ENCODE results near the gene ASCL4. TPM values are rescaled to one million over a fixed set of nuclear protein-coding genes. Genes with fewer than 3 reads are reported as not detected.

ASCL4 gene
- total RNA-seq, 1 donor from 2014 or later: not detected

DNA sequence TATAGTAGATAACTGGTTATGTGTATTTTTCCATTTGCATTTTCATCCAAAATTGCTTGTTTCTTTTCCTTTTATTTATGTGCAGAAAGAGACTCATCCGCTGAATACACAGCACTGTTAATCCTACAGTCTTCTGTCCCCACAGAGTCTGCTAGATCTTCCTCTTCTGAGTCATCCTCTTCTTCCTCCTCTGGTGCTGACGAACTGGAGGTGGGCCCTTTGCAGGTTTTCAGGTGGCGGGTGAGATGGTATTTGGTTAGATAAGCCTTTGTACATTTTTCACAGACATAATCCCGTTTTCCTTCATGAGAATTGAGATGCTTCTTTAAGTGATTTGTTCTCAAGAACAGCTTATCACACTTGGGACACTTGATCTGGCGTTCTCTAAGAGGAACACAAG lies 40.4 kb upstream of the ASCL4 start:
- Histone ChIP-seq H3K27me3 (no peaks in the 10 kb centered on the region), H3K27ac (no peak overlapping the region), H3K4me3 (no peak overlapping the region), H3K36me3 (peaks cover 49 to 62% of the 10 kb centered on the region in 2 donors), H3K4me1 (no peaks in the 10 kb centered on the region), H3K9me3 (no peaks in the 10 kb centered on the region)
- TF ChIP-seq, protein P1, sequence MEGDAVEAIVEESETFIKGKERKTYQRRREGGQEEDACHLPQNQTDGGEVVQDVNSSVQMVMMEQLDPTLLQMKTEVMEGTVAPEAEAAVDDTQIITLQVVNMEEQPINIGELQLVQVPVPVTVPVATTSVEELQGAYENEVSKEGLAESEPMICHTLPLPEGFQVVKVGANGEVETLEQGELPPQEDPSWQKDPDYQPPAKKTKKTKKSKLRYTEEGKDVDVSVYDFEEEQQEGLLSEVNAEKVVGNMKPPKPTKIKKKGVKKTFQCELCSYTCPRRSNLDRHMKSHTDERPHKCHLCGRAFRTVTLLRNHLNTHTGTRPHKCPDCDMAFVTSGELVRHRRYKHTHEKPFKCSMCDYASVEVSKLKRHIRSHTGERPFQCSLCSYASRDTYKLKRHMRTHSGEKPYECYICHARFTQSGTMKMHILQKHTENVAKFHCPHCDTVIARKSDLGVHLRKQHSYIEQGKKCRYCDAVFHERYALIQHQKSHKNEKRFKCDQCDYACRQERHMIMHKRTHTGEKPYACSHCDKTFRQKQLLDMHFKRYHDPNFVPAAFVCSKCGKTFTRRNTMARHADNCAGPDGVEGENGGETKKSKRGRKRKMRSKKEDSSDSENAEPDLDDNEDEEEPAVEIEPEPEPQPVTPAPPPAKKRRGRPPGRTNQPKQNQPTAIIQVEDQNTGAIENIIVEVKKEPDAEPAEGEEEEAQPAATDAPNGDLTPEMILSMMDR (IDR thresholded peaks at IDR 0.05): no peak
- DNase-seq (ENCODE audit: low spot score in 2 of 2): no peak
- intact Hi-C loops (cut with DNase I): no loop called here

DNA sequence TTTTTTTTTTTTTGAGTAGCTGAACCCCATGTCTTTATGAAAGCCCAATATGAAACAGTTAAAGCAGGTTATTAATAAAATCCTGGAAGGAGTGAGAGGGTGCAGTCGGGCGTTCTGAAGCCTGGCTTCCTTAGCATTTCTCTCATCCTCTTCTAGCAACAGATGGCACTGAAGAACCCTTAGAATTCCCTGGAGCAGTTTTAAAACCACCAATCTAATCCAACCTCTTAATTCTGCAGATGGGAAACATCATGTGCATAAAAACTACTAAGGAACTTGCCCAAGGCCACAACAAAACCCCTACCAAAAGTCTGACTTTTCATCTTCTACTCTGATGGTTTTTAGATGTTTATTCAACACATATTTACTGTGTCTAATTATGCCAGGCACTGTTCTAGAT lies 38.7 kb upstream of the ASCL4 start:
- H3K4me3 ChIP-seq: no peak overlapping the region
- no peaks in the 10 kb centered on the region for H3K9me3 ChIP-seq
- intact Hi-C loops (cut with DNase I): no loop called here
- H3K27ac ChIP-seq: no peak overlapping the region
- H3K4me1 ChIP-seq: no peaks in the 10 kb centered on the region
- H3K27me3 ChIP-seq: no peaks in the 10 kb centered on the region
- H3K36me3 ChIP-seq: peaks cover 64 to 78% of the 10 kb centered on the region in 2 donors
- TF ChIP-seq, protein P1 (IDR thresholded peaks at IDR 0.05): no peak
- no peak for DNase-seq (ENCODE audit: low spot score in 2 of 2)

DNA sequence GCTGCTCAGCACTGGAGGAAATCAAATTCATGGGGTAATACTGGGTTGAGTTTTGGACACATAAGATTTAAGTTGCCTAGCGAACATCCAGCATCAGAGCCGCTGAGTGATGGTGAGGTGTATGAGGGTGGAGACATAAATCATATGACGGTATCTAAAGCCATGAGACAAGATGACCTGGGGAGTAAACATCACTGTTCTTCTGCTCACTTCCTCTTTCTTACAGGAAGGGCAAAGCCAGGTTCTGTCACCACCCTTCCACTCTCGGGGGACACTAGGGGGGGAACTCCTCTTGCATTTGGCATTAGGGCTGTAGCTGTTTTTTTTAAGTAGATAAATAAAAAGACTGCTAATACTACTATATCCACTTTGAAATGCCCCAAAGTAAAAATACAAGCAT lies 37.6 kb upstream of the ASCL4 start:
- Histone ChIP-seq H3K9me3 (no peaks in the 10 kb centered on the region), H3K36me3 (peaks cover 73 to 90% of the 10 kb centered on the region in 2 donors), H3K27ac (no peak overlapping the region), H3K4me1 (no peaks in the 10 kb centered on the region), H3K27me3 (no peaks in the 10 kb centered on the region), H3K4me3 (no peak overlapping the region)
- intact Hi-C loops (cut with DNase I): no loop called here
- DNase-seq (ENCODE audit: low spot score in 2 of 2): no peak
- TF ChIP-seq, protein P1 (IDR thresholded peaks at IDR 0.05): no peak

DNA sequence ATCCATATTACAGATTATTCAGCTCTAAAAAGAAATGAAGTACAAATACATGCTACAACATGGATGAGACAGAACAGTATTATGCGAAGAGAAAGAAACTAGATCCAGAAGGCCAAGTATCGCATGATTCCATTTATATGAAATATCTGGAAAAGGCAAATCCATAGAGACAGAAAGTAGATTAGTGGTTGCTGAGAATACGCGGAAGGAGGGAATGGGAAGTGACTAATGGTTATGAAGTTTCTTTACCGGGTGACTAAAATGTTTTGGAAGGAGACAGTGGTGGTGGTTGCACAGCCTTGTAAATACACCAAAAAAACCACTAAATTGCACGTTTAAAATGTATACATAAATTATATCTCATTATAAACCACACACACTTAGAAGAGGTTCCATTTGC lies 26.0 kb upstream of the ASCL4 start:
- Histone ChIP-seq H3K4me1 (peaks cover 0 to 2% of the 10 kb centered on the region in 2 donors), H3K27ac (peak overlapping the region; percentile 4 to 21), H3K9me3 (no peaks in the 10 kb centered on the region), H3K27me3 (no peaks in the 10 kb centered on the region), H3K36me3 (peaks cover 48 to 79% of the 10 kb centered on the region in 2 donors), H3K4me3 (no peak overlapping the region)
- intact Hi-C loops (cut with DNase I): no loop called here
- TF ChIP-seq, protein P1 (IDR thresholded peaks at IDR 0.05): no peak
- no peak for DNase-seq (ENCODE audit: low spot score in 2 of 2)

DNA sequence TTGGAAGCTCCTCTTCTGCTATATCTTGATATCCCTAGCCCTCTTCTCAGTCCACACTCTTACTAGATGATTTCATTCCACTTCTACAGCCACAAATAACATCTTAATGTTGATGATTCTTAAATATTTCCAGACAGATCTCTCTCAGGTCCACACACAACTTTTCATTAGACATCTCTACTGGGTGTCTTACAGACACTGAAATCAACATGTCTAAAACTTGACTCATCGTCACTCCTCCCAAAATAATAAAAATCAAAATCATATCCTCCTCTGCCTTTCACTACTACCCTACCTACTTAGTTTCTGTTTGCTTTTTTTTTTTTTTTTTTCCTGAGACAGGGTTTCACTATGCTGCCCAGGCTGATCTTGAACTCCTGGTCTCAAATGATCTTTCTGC lies 25.4 kb upstream of the ASCL4 start:
- TF ChIP-seq, protein P1 (IDR thresholded peaks at IDR 0.05): no peak
- H3K9me3 ChIP-seq: no peaks in the 10 kb centered on the region
- peaks cover 0 to 2% of the 10 kb centered on the region in 2 donors for H3K4me1 ChIP-seq
- intact Hi-C loops (cut with DNase I): no loop called here
- DNase-seq (ENCODE audit: low spot score in 2 of 2): no peak
- H3K4me3 ChIP-seq: no peak overlapping the region
- peak overlapping the region in 1 of 2 donors; percentile 12 for H3K27ac ChIP-seq
- no peaks in the 10 kb centered on the region for H3K27me3 ChIP-seq
- H3K36me3 ChIP-seq: peaks cover 46 to 78% of the 10 kb centered on the region in 2 donors

DNA sequence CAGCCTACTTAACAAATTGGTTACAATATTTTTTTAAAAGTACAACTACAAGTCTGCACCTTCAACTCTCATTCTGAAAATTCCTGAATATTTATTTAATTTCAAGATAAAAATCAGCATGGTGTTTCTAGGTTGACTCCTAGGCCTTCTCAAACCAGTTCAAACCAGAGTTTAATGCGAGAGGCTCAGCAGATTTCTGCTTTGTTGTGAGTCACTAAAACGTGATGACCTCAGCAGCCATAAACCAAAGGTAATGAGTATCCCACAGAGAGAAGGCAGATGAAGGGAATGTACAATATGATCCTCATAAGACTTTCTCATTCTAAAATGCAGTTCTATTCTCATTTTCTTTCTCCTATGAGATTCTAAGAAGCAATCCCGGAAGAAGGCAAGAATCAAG lies 15.1 kb upstream of the ASCL4 start:
- no peak for DNase-seq (ENCODE audit: low spot score in 2 of 2)
- Histone ChIP-seq H3K9me3 (no peaks in the 10 kb centered on the region), H3K36me3 (peaks cover 23 to 26% of the 10 kb centered on the region in 2 donors), H3K4me1 (peaks cover 0 to 22% of the 10 kb centered on the region in 2 donors), H3K27ac (no peak overlapping the region), H3K4me3 (peak overlapping the region; percentile 71 to 92), H3K27me3 (no peaks in the 10 kb centered on the region)
- intact Hi-C loops (cut with DNase I): no loop called here
- TF ChIP-seq, protein P1 (IDR thresholded peaks at IDR 0.05): no peak
